Calu3 (cell line): ENCODE results near the gene NRP1. TPM values are rescaled to one million over a fixed set of nuclear protein-coding genes. Genes with fewer than 3 reads are reported as not detected.

ENCODE experiments used
- BruUV-seq: library from RNA; stranded (reverse); fragments of 400-500 nt; replicated peaks from 2 replicates; lab custom pipeline; 2021; lab: Mats Ljungman, UMichigan
- CTCF ChIA-PET: fragments of 300-600 bp; sonication (Branson Sonifier 250); formaldehyde crosslinking; loops from one replicate; lab custom pipeline; 2022; ENCODE audit warnings: antibody characterized with exemption; lab: Charles Lee
- DNase-seq: peaks from one replicate; pipeline ENCODE4 v3.0.0; 2022
- H3K27ac Mint-ChIP-seq: one replicate; pipeline ENCODE4 v1.8.0; 2022; ENCODE audit warnings: mixed read lengths; ENCODE audit not compliant: unreplicated experiment
- H3K27me3 Mint-ChIP-seq: one replicate; pipeline ENCODE4 v1.8.0; 2022; ENCODE audit warnings: mixed read lengths; ENCODE audit not compliant: unreplicated experiment
- H3K36me3 Mint-ChIP-seq: one replicate; pipeline ENCODE4 v1.8.0; 2022; ENCODE audit warnings: mild to moderate bottlenecking, moderate library complexity, mixed read lengths; ENCODE audit not compliant: insufficient read depth, unreplicated experiment
- H3K4me1 Mint-ChIP-seq: one replicate; pipeline ENCODE4 v1.8.0; 2022; ENCODE audit warnings: mild to moderate bottlenecking, low read depth, mixed read lengths; ENCODE audit not compliant: unreplicated experiment
- H3K4me3 Mint-ChIP-seq: one replicate; pipeline ENCODE4 v1.8.0; 2022; ENCODE audit warnings: mild to moderate bottlenecking, low read depth, moderate library complexity, mixed read lengths; ENCODE audit not compliant: unreplicated experiment
- H3K9me3 Mint-ChIP-seq: one replicate; pipeline ENCODE4 v1.8.0; 2022; ENCODE audit warnings: low read depth, mixed read lengths; ENCODE audit not compliant: unreplicated experiment
- CTCF ChIP-seq: fragments of 200-600 bp; IDR thresholded peaks from one replicate; pipeline ENCODE4 v1.8.0; 2022; ENCODE audit warnings: antibody characterized with exemption; ENCODE audit not compliant: unreplicated experiment
- intact Hi-C: fragments of 100-400 bp; cut with micrococcal nuclease; formaldehyde crosslinking; loops from one replicate; pipeline ENCODE4 v1.10.0; 2022; ENCODE audit not compliant: unreplicated experiment
- total RNA-seq: library from RNA; stranded (reverse); gene quantifications from 2 replicates; pipeline ENCODE4 v1.2.3, GENCODE V29; 2022

NRP1 gene
- total RNA-seq, 1 experiment from 2014 or later = 96.3 TPM

- BruUV-seq = TSS peak; percentile 89
- peak; percentile 80 for DNase-seq
Measured at GRCh38 chr10:33145451-33146188, 188.8 kb downstream of the NRP1 start.

GRCh38 chr10:33143160-33143728 lies 191.2 kb downstream of the NRP1 start:
- TF ChIP-seq CTCF = no peak
- Mint-ChIP-seq H3K36me3 (peaks cover 23% of the 10 kb centered on the region), H3K27ac (peak overlapping the region; percentile 99), H3K27me3 (no peaks in the 10 kb centered on the region), H3K4me1 (peaks cover 59% of the 10 kb centered on the region), H3K4me3 (peak overlapping the region; percentile 52), H3K9me3 (peaks cover 5% of the 10 kb centered on the region)
- DNase-seq = no peak
- BruUV-seq = no TSS peak
- CTCF ChIA-PET = interaction anchor here (0.6 to 1.4 kb wide), 4 partner anchors 9 to 891 kb away, joined by 3 to 4 read pairs (median 3); no protein-coding TSS in a partner anchor
- intact Hi-C loops = no loop called here

More at GRCh38 chr10:33145451-33146188, 188.8 kb downstream of the NRP1 start:
- H3K27ac Mint-ChIP-seq = peak overlapping the region; percentile 81
- H3K27me3 Mint-ChIP-seq = no peaks in the 10 kb centered on the region
- intact Hi-C loops = no loop called here
- CTCF ChIA-PET = interaction anchor here (0.6 to 1.4 kb wide), 6 partner anchors 9 to 1743 kb away, joined by 3 to 8 read pairs (median 5); no protein-coding TSS in a partner anchor
- H3K36me3 Mint-ChIP-seq = peaks cover 13% of the 10 kb centered on the region
- H3K4me1 Mint-ChIP-seq = peaks cover 47% of the 10 kb centered on the region
- H3K9me3 Mint-ChIP-seq = peaks cover 5% of the 10 kb centered on the region
- no peak for TF ChIP-seq CTCF
- no peak overlapping the region for H3K4me3 Mint-ChIP-seq

- no peak for DNase-seq
- CTCF ChIA-PET = interaction anchor here (1.4 kb wide), 1 partner anchor 9 kb away, joined by 4 read pairs; no protein-coding TSS in a partner anchor
- intact Hi-C loops = no loop called here
- H3K9me3 Mint-ChIP-seq = peaks cover 3% of the 10 kb centered on the region
- no peaks in the 10 kb centered on the region for H3K27me3 Mint-ChIP-seq
- peaks cover 67% of the 10 kb centered on the region for H3K4me1 Mint-ChIP-seq
- peak overlapping the region; percentile 99 for H3K27ac Mint-ChIP-seq
- no TSS peak for BruUV-seq
- peaks cover 23% of the 10 kb centered on the region for H3K36me3 Mint-ChIP-seq
- no peak overlapping the region for H3K4me3 Mint-ChIP-seq
- no peak for TF ChIP-seq CTCF
Measured at GRCh38 chr10:33142295-33142694, 192.2 kb downstream of the NRP1 start.

GRCh38 chr10:33141251-33141650 lies 193.2 kb downstream of the NRP1 start:
- intact Hi-C loops = no loop called here
- TF ChIP-seq CTCF = no peak
- no TSS peak for BruUV-seq
- Mint-ChIP-seq H3K4me1 (peaks cover 68% of the 10 kb centered on the region), H3K27me3 (no peaks in the 10 kb centered on the region), H3K27ac (no peak overlapping the region), H3K9me3 (peaks cover 3% of the 10 kb centered on the region), H3K4me3 (no peak overlapping the region), H3K36me3 (peaks cover 34% of the 10 kb centered on the region)
- DNase-seq = no peak
- CTCF ChIA-PET = no interaction called here
